HCT116 (cell line): ENCODE measurements around the gene MTHFD1L. TPM values are rescaled to one million over a fixed set of nuclear protein-coding genes. Genes with fewer than 3 reads are reported as not detected.

ENCODE experiments used
- ATAC-seq: fragments of 200-7000 bp; cut with Tn5 transposase; 2 replicates; pipeline ENCODE4 v1.9.1; 2020; ENCODE audit warnings: mild to moderate bottlenecking, moderate library complexity
- BruUV-seq: library from RNA; stranded (reverse); fragments of 400-500 nt; replicated peaks from 2 replicates; lab custom pipeline; 2021; lab: Mats Ljungman, UMichigan
- CTCF ChIA-PET: fragments of 300-600 bp; sonication (Branson Sonifier 250); formaldehyde crosslinking; loops from one replicate; lab custom pipeline; 2021; ENCODE audit warnings: antibody characterized with exemption; lab: Charles Lee
- POLR2A ChIA-PET: fragments of 300-600, 350-600 bp; sonication (Branson Sonifier 250); formaldehyde crosslinking; loops from one replicate; lab custom pipeline; 2021; ENCODE audit warnings: antibody characterized with exemption; lab: Charles Lee
- RAD21 ChIA-PET, 2 experiments: fragments of 300-600 bp; sonication (Branson Sonifier 250); formaldehyde crosslinking; loops; one replicate each; lab custom pipeline; 2023; ENCODE audit warnings: low total read pairs in 2 of 2; ENCODE audit not compliant: uncharacterized antibody in 2 of 2, unreplicated experiment in 2 of 2, low non-redundant PET in 1 of 2; lab: Charles Lee
- DNase-seq: peaks from one replicate; pipeline ENCODE4 v3.0.0-alpha.2; 2010; ENCODE audit warnings: low read depth, low spot score
- H2AFZ ChIP-seq: fragments of 200-600 bp; shearing (Covaris generic), sonication (generic); 2 replicates; pipeline ENCODE4 v1.6.1; 2017; ENCODE audit warnings: low read depth, mixed run types, mixed read lengths, antibody characterized with exemption, low read length; ENCODE audit not compliant: poor library complexity, severe bottlenecking
- H3K27ac ChIP-seq: 2 replicates; pipeline ENCODE4 v1.5.1; 2012; ENCODE audit warnings: low read depth, low read length
- H3K27me3 ChIP-seq: fragments of 200-600 bp; sonication (generic); 2 replicates; pipeline ENCODE4 v1.6.1; 2016; ENCODE audit warnings: mixed run types, low read length, mixed read lengths; ENCODE audit not compliant: insufficient read depth
- H3K36me3 ChIP-seq, 2 experiments: fragments of 200-500 bp in 1 of 2; fragments of 200-600 bp in 1 of 2; sonication (Bioruptor generic) in 1 of 2; sonication (generic) in 1 of 2; 2 replicates each; pipeline versions ENCODE4 v1.5.1 to v1.6.1; 2014 to 2016; ENCODE audit warnings: low read length in 2 of 2, inconsistent platforms in 1 of 2, mixed read lengths in 1 of 2, mixed run types in 1 of 2; ENCODE audit not compliant: insufficient read depth in 2 of 2, control insufficient read depth in 1 of 2
- H3K4me1 ChIP-seq, 2 experiments: fragments of 200-600 bp in 1 of 2; sonication (generic) in 1 of 2; 2 replicates each; pipeline versions ENCODE4 v1.5.1 to v1.6.1; 2012 to 2017; ENCODE audit warnings: low read length in 2 of 2, inconsistent platforms in 1 of 2, mild to moderate bottlenecking in 1 of 2, mixed read lengths in 1 of 2, mixed run types in 1 of 2, moderate library complexity in 1 of 2; ENCODE audit not compliant: insufficient read depth in 2 of 2, control insufficient read depth in 1 of 2
- H3K4me2 ChIP-seq: fragments of 200-600 bp; sonication (generic); 2 replicates; pipeline ENCODE4 v1.6.1; 2017; ENCODE audit warnings: mixed run types, low read length, mixed read lengths
- H3K4me3 ChIP-seq, 2 experiments: fragments of 200-600 bp in 1 of 2; sonication (generic) in 1 of 2; replicated peaks in 1 of 2; 2 replicates each; pipeline ENCODE4 v1.5.1; 2011 to 2016; ENCODE audit warnings: low read length in 2 of 2, control low read depth in 1 of 2, low read depth in 1 of 2, mild to moderate bottlenecking in 1 of 2, mixed read lengths in 1 of 2, mixed run types in 1 of 2
- H3K79me2 ChIP-seq: fragments of 200-600 bp; sonication (generic); 2 replicates; pipeline ENCODE4 v1.6.1; 2017; ENCODE audit warnings: mild to moderate bottlenecking, mixed run types, low read length, moderate library complexity, mixed read lengths; ENCODE audit not compliant: insufficient read depth
- H3K9ac ChIP-seq: fragments of 200-600 bp; sonication (generic); 2 replicates; pipeline ENCODE4 v1.6.1; 2016; ENCODE audit warnings: low read length, mixed read lengths
- H3K9me2 ChIP-seq: fragments of 200-600 bp; sonication (generic), shearing (Covaris generic); 2 replicates; pipeline ENCODE4 v1.6.1; 2017; ENCODE audit warnings: mixed run types, mild to moderate bottlenecking, moderate library complexity; ENCODE audit not compliant: insufficient read depth
- H3K9me3 ChIP-seq, 2 experiments: fragments of 200-500 bp in 1 of 2; fragments of 200-600 bp in 1 of 2; sonication (Bioruptor generic) in 1 of 2; sonication (generic) in 1 of 2; 2 replicates each; pipeline ENCODE4 v1.6.1; 2014 to 2017; ENCODE audit warnings: low read length in 2 of 2, mixed read lengths in 2 of 2, inconsistent platforms in 1 of 2, low read depth in 1 of 2, mild to moderate bottlenecking in 1 of 2, mixed run types in 1 of 2, moderate library complexity in 1 of 2; ENCODE audit not compliant: control insufficient read depth in 1 of 2, insufficient read depth in 1 of 2
- H4K20me1 ChIP-seq: fragments of 200-600 bp; sonication (generic), shearing (Covaris generic); 2 replicates; pipeline ENCODE4 v1.6.1; 2017; ENCODE audit warnings: mixed run types, mild to moderate bottlenecking, moderate library complexity; ENCODE audit not compliant: insufficient read depth
- EGR1 ChIP-seq: IDR thresholded peaks from 2 replicates; pipeline ENCODE4 v1.6.1; 2012; ENCODE audit warnings: low read depth
- ELF1 ChIP-seq: IDR thresholded peaks from 2 replicates; pipeline ENCODE4 v1.6.1; 2012; ENCODE audit warnings: low read depth, borderline replicate concordance
- FOSL1 ChIP-seq: IDR thresholded peaks from 2 replicates; pipeline ENCODE4 v1.6.1; 2012; ENCODE audit warnings: low read depth
- POLR2AphosphoS5 ChIP-seq: IDR thresholded peaks from 2 replicates; pipeline ENCODE4 v1.6.1; 2011; ENCODE audit warnings: mild to moderate bottlenecking, low read depth, low read length, moderate library complexity
- SIN3A ChIP-seq: IDR thresholded peaks from 2 replicates; pipeline ENCODE4 v1.6.1; 2012; ENCODE audit warnings: low read depth
- YY1 ChIP-seq: IDR thresholded peaks from 2 replicates; pipeline ENCODE4 v1.6.1; 2011; ENCODE audit warnings: low read length, low read depth, moderate library complexity, mild to moderate bottlenecking; ENCODE audit not compliant: insufficient replicate concordance; ENCODE audit errors: extremely low read depth
- intact Hi-C: fragments of 100-400 bp; cut with micrococcal nuclease; formaldehyde crosslinking; loops from 2 replicates; pipeline ENCODE4 v1.10.0; 2022
- total RNA-seq: library from RNA; stranded (reverse); gene quantifications from one replicate; pipeline ENCODE4 v1.2.1, GENCODE V29; 2021; ENCODE audit not compliant: unreplicated experiment
- TF ChIP-seq, protein P1 (sequence below): IDR thresholded peaks from 2 replicates; pipeline ENCODE4 v1.6.1; 2012

MTHFD1L gene
- total RNA-seq, 1 experiment from 2014 or later: 127 TPM

DNA sequence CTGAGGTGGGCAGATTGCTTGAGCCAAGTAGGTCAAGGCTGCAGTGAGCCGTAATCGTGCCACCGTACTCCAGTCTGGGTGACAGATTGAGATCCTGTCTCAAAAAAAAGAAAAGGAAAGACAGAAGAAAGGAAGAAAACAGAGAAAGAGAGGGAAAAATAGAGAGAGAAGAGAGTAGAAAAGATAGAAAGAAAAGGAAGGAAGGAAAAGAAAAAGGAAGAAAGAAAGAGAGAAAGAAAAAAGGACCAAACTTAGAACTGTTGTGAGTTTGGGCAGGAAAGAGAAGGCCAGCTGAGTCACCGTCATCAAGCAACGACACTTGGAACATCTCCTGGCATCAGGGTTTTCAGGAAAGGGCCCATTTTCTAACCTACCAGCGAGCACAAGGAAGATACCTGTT, 278.3 kb downstream of the MTHFD1L start:
- Histone ChIP-seq H3K4me3 (no peak overlapping the region), H3K9me3 (no peaks in the 10 kb centered on the region), H3K27me3 (no peaks in the 10 kb centered on the region), H3K36me3 (no peaks in the 10 kb centered on the region), H4K20me1 (no peaks in the 10 kb centered on the region), H3K9me2 (no peaks in the 10 kb centered on the region), H3K4me2 (no peak overlapping the region), H3K9ac (no peak overlapping the region), H3K27ac (no peak overlapping the region), H2AFZ (no peak overlapping the region), H3K79me2 (no peaks in the 10 kb centered on the region), H3K4me1 (peaks cover 3 to 9% of the 10 kb centered on the region in 2 experiments; a peak in 3 of 4 replicates)
- ChIA-PET CTCF (interaction anchor here (0.9 kb wide), 1 partner anchor 191 kb away, joined by 3 read pairs; no protein-coding TSS in a partner anchor), POLR2A (no interaction called here), RAD21 (interaction anchor here in 1 of 2 experiments (0.7 kb wide), 1 partner anchor 74 kb away, joined by 8 read pairs; no protein-coding TSS in a partner anchor)
- intact Hi-C loops: no loop called here
- BruUV-seq: no TSS peak
- TF ChIP-seq, protein P1, sequence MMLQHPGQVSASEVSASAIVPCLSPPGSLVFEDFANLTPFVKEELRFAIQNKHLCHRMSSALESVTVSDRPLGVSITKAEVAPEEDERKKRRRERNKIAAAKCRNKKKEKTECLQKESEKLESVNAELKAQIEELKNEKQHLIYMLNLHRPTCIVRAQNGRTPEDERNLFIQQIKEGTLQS: no peak
- TF ChIP-seq POLR2AphosphoS5: no peak
- TF ChIP-seq YY1: no peak
- TF ChIP-seq SIN3A: no peak
- ATAC-seq: no peak
- DNase-seq: no peak

DNA sequence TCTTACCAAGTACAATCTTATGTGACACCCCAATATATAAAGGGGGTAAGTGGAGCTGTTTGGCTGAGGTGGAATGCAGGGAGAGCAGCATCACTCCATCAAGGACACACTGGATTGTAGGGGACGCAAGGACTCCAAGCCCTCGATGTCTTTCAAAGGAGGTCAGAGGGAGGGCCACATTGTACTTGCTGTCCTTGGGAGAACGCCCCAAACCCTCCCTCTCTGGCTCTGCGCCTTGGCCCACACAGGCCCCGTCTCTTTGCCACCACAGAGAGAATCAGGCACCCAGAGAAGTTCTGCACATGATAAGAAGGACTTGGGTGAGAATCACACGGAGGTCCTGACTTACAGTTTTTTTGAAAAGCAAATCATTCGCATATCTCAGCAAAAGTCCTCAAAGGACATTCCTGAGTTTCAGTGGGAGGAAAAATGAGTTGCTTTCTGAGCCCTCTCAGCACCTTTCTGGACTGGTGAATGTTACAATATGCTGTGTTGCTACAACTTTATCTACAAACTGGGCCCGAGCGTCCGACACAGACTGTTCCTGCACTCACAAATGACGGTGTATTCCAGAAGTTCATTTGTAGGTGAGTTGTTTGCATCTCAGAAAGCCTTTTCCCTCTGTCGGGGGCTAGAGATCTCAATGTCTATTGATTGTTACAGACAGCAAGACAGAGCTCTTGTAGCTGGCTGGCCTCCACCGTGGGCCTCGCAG, 281.8 kb downstream of the MTHFD1L start:
- ChIA-PET POLR2A (no interaction called here), RAD21 (no interaction called here)
- Histone ChIP-seq H3K36me3 (no peaks in the 10 kb centered on the region), H3K9me2 (no peaks in the 10 kb centered on the region), H3K9me3 (no peaks in the 10 kb centered on the region), H3K27ac (no peak overlapping the region), H3K27me3 (no peaks in the 10 kb centered on the region), H3K9ac (no peak overlapping the region), H3K4me1 (peaks cover 0 to 3% of the 10 kb centered on the region in 2 experiments; a peak in 1 of 4 replicates), H4K20me1 (no peaks in the 10 kb centered on the region), H3K4me2 (no peak overlapping the region), H3K4me3 (no peak overlapping the region)
- intact Hi-C loops: no loop called here
- no peak for DNase-seq
- BruUV-seq: no TSS peak
- no peak for ATAC-seq
- TF ChIP-seq FOSL1: no peak
- no peak for TF ChIP-seq EGR1
- TF ChIP-seq POLR2AphosphoS5: no peak
- no peak for TF ChIP-seq SIN3A
- TF ChIP-seq ELF1: no peak
- no peak for TF ChIP-seq YY1
- TF ChIP-seq, all 23 proteins: peak for 0
- CTCF ChIA-PET: no interaction called here
- Histone ChIP-seq H2AFZ (no peak overlapping the region), H3K79me2 (no peaks in the 10 kb centered on the region)
